Glomerular visceral epithelial cell (primary cell): ENCODE data around the gene OR6B3.

ENCODE experiments used
- DNase-seq: peaks from one replicate; pipeline ENCODE4 v3.0.0-alpha.2; 2016; ENCODE audit errors: extremely low spot score

Gene OR6B3

DNA sequence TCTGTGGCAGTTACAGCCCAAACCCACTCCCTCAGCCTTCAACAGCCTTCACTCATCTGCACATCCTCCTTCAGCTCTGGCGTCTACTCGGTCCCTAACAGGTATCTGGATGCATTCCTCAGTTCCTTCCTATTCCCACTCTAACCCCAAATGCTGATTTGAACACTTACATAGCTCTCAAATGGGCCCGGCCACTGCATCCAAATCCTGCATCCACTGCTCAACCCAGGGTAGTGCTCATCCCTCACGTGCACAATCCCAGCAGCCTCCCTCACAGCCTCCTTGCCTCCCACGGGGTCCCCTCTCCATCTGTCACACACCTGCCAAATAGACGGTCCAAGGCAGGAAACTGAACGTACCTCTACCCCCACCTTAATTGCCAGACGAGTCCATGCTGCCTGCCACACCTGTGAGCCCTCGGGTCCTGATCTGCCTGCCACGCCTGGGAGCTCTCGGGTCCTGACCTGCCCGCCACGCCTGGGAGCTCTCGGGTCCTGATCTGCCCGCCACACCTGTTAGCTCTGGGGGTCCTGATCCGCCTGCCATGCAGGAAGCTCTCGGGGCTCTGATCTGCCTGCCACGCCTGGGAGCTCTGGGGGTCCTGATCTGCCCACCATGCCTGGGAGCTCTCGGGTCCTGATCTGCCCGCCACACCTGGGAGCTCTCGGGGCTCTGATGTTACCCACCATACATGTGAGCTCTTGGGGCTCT, 9.9 kb downstream of the OR6B3 start:
- DNase-seq, result no peak

DNA sequence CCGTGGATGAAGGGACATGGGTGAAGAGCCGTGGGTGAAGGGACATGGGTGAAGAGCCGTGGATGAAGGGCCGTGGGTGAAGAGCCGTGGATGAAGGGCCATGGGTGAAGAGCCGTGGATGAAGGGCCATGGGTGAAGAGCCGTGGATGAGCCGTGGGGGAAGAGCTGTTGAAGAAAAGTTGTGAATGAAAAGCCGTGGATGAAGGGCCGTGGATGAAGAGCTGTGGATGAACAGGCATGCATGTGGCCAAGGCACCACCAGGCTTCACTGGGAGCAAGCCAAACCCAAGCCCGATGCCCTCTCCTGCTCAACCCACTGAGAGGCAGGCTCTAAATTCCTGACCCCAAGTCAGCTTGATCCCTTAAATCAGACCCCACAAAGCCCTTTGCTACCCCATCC, 10.6 kb downstream of the OR6B3 start:
- DNase-seq, result no peak

DNA sequence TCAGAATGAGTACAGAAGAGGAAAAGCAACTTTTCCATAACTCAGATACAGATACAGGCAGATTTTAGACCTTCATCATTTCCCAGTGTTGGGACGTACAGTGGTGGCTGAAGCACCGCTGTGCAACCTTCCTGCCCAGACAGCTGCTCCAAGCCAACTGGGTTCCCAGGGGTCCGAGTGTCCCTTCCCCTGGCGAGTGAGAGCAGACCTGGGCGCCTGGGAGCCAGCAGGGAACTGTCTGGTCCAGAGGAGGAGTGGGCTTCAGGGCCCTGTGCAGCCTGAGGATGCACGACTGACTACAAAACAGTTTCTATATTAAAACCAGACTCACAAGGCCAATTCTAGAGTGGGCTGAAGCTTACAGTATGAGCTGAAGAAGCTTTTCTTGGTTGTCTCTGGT, 12.0 kb downstream of the OR6B3 start:
- DNase-seq, result no peak

DNA sequence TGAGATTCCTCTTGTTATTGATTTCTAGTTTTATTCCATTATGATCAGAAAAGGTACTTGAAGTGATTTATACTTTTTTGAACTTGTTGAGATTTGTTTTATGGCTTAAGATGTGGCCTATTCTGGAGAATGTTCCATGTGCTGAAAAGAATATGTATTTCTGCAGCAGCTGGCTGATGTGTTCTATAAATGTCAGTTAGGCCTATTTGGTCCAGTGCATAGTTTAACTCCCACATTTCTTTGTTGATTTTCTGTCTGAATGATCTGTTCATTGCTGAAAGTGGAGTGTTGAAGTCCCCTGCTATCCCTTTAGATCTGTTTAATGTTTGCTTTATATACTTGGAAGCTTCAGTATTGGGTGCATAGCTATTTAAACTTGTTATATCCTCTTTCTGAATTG, 16.0 kb downstream of the OR6B3 start:
- DNase-seq, result no peak

DNA sequence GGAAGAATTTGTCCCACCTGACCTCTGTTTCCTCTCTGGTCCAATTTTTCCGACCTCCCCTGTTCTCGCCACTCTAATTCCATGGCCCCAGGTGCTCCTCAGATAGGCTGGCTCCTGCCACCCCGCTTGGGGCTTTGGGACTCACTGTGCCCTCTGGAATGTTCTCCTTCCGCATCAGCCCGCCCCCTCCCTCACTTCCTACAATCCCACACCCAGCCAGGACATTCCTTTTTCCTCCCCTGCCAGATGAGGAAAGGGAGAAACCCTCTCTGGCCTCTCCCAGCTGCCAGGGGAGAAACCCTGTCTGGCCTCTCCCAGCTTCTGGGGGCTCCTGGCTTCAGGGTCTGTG, 20.0 kb downstream of the OR6B3 start:
- no peak for DNase-seq

DNA sequence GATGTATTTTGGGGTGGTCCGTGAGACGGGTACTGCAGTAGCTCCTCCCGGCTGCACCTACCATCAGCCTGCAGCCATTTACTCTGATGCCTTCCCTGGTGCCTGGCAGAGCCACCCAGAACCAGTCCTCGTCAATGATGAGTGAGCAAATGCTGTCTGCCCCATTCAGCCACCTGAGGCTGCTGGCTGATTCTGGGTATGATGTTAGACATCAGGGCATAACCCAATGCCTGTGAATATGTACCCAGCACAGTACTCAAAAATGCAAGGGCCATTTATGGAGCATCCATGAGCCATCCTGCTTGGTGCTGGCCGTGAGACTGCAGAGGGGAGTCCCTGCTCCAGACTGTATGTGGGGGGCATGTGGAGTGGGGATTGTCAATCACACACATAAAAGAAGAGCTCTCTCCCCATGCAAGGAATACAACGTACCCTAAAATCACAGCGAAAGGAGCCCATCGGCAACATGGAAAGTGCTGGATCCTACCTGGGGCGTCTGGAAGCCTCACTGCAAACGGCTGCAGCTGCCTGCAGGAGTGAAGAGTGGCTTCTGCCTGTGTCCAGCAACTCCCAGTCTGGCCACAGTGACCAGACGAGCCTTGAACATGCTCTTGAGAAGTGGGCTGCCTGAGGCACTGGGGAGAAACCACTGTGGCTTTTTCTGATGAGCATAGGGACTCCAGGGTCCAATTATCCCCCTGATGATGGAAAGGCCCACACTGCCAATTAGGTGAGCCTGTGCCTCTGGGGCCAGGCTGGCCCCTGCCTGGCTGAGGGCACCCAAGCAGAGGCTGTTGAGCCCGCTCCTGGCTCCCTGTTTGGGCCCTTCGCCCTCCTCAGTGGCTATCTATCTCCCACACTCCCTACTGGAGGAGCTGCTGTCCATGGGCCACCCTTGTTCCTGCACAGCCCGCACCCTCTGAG, 20.7 kb downstream of the OR6B3 start:
- no peak for DNase-seq

DNA sequence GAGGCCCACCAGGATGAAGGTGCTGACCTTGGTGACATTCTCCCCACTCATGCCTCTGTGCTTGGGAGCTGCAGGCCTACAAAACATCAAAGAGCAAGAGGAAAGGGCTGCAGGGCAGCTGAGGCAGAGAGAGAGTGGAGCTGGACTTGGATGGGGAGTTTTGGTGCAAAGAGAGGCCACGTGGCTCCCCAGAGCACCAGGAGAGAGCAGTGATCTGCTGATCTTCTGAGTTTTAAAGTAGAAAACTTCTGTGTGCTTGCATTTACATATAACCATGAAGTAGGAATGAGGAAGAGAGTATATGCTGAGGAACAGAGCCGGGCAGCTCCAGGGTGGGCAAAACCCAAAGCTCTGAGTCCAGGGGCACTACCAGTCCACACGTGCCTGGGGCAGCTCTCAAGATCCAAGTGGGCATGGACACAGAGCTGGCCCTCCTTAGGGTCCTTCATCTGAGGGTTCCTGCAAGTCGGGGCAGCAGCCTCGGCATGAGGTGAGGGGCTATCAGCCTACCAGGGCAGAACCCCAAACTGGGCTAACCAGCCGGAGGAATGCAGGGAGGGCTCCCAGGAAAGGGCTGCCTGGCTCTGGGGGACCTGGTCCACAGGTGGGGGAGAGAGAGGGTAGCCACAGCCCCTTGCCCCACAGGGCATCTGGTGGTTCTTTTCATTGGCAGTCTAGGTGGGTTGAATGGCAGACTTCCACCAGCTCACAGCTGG, 22.8 kb downstream of the OR6B3 start, which contains the start of gene OR6B2:
OR6B2 (minus strand) TSS at position 51 of the 716 bp plus-strand sequence; CDS start at position 51, 0 bp downstream.
- no peak for DNase-seq

DNA sequence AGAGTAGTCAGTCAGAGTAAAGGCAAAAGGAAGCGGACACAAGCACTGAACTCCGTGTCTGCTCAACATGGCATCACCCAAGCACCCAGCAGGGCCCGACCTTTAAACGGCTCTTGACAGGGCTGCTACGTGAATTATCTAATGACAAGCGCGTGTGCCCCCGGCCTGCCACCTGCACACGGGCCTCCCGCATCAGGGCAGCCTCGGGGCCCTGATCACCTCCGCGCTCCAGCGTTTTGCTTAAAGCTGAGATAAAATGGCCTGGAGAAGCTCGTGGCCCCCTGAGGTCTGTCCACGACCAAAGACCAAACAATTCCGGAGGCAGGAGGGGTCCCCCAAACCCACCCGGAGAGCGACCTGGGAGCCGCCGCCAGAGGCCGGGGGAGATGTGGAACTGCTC, 28.6 kb downstream of the OR6B3 start:
- peak; percentile 14 for DNase-seq

DNA sequence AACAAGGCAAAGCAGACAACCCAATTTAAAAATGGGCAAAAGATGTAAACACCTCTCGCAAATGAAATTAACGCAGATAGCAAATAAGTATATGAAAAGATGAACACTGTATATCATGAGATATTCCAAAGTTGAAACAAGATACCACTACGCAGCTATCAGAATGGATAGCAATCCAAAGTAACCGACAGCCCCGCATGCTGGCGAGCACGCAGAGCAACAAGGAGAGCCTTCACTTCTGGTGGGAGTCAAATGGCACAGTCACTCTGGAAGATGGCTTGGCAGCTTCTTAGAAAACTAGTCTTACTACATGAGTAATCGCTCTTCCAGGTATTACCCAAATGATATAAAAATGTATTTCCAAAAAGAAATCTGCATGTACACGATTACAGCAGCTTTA, 29.5 kb downstream of the OR6B3 start:
- no peak for DNase-seq

DNA sequence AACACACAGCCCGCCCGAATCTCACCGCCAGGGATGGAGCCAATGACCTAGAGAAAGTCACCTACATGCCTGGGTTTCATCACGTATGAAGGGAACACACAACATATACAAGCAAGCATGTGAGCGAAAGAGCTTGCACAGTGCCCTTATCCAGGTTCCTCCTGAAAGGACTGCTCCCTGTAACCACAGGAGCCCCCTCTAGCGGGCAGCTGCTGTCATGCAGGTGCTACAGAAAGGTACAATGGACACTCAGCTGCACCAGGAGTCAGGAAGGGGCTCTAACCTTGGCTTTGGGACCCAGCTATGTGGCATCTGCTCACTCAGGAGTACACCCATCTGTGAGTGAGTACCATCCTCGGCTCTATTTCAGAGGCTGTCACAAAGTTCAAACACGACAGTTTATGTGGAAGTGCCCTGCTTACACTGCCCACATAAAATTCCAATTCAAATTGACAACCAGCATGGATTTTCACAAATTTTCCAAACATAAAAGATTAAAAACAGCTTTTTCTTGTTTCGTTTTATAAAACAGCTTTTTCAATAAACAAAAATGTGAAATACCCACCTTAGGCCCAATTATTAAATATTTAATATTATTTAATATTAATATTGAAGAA, 31.7 kb downstream of the OR6B3 start:
- peak; percentile 70 for DNase-seq

DNA sequence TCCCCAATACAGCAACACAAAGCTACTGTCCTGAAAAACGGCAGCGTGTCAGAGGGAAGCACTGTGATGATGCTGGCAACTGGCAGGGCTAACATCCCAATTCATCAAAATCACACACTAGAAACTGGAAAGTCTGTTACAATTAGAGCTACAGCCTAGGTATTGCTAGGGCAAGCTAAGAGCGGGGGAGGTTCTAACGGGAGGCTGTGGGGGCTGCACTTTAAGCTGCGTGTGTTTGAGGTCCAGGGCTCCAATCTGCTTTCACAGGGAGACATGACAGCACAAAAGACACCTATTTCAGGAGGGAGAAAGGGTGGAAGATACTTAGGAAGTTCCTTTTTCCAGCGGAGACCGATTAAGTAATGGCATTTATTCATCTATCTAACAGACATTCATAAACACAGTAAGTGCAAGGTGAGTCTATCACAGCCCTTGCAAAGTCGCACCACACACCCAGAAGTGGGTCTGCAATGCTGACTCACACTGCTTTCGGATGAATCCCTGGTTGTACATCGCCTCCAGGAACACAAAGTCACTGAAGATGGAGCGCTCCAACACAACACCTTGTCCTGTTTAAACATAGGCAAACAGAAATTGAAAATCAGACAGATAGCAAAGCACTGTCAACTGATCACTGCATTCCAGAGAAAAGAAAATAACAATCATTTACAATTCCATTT, 35.1 kb downstream of the OR6B3 start:
- no peak for DNase-seq

DNA sequence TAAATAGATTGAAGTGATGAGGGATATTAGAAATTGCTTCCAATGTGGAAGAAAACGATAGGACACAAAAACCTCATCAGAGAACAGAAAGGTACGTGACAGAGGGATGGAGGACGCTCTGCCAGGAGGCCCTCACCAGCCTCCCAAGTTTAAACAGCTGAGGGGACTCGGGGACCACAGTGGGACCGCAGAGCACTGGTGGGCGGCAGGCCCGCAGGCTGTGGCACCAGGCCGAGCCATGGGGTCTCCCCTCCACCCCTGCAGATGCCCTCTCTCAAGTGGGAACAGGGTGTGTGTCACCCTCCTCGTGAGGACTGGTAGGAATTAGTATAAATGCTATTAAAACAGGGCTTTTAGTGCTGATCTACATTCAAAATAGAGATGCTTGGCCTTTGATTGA, 39.0 kb downstream of the OR6B3 start:
- no peak for DNase-seq

DNA sequence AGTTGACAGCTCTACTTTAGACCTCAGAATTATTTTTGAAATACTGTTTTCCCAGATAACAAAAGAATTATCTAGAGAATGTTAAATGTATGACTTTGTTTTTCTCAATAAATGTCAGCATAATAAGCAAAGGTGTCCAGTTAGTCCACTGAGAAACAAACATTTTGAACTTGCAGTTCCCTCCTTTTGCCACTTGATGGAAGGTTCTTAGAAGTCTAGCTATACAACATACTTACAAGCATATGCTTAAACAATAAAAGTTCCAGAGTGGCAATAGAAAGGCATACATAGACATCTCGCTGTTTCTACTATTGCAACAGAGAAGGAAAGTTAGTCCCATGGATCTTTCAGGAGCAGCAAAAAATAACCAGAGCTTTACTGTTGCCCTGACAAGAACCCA, 40.0 kb downstream of the OR6B3 start:
- peak; percentile 14 for DNase-seq

DNA sequence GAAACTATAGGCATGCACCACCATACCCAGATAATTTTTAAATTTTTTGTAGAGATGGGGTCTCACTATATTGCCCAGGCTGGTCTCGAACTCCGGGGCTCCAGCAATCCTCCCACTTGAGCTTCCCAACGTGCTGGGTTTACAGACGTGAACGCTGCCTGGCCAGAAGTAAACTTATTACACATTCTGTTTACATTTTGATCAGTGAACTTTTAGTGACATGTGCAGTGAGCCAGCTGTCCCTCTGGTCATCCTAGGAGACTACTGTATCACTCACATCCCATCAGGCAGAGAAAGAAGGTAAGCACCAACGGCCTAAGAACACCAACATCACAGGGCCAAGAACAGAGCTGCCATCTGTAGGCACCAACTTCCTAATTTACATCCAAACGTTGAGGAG, 50.3 kb downstream of the OR6B3 start:
- no peak for DNase-seq

DNA sequence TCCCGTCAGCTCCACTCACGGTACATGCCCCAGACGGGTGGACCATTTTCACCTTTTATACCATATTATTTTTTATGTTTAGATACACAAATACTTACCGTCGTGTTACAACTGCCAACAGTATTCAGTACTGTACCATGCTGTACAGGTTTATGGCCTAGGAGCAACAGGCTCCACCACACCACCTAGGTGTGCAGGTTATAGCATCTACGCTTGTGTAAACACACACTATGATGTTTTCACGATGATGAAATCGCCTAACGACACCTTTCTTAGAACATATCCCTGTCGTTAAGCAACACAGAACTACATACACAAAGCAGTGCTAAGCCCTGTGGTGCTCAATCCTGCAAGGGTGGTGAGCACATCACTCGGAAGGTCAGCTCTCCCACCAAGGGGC, 52.6 kb downstream of the OR6B3 start:
- DNase-seq, result no peak

DNA sequence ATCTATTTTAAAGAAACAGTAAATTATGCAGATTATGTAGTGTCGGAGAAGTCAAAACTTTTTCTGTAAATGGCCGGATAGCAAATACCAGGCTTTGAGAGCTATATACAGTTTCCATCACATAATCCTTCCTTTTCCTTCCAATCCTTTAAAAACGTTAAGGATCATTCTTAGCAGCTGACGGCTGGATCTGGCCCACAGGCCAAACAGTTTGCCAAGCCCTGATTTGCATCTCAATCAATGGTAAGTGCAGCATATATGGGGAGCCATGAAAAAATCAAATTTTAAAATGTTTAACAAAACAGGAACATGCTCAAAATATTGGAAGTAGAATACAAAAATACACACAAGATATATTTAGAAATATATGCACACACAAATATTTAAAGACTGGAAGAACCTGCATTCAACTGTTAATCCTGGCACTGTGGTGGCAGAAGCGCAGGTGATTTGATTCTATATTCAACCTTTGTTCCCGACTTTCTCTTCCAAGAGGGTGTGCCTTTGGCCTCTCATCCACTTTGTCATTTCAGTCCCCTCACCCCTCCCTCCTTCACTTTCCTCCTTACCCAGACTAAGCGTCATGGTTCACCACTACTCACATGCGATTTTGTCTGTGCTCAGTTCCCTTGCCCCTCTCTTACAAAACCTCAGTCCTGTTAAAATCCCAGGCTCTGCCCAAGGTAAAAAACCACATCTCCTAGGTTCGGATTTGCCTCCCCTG, 55.5 kb downstream of the OR6B3 start:
- DNase-seq, result no peak
